ENCODE measurements around the gene SPR. TPM values are rescaled to one million over a fixed set of nuclear protein-coding genes. Genes with fewer than 3 reads are reported as not detected.

SPR gene
- total and polyA plus RNA-seq, 2 of the 13 experiments (the other 11 are each of a cell fraction or from before 2014, with no cell fraction given), result 34.0 to 96.0 TPM

GRCh38 chr2:72895759-72896281 is 8.6 kb downstream of the SPR start (continued):
- TF ChIP-seq ZBTB46 (CRISPR knock-in tag; IDR thresholded peaks at IDR 0.05; ENCODE audit: borderline replicate concordance), result no peak
- no peak for TF ChIP-seq ZNF775 (CRISPR knock-in tag; IDR thresholded peaks at IDR 0.05; ENCODE audit: borderline replicate concordance)
- TF ChIP-seq ZFP41 (CRISPR knock-in tag; IDR thresholded peaks at IDR 0.05; ENCODE audit: borderline replicate concordance), result no peak
- TF ChIP-seq ZFX (CRISPR knock-in tag; IDR thresholded peaks at IDR 0.05; ENCODE audit: low read depth), result peak; percentile 42; the same call in 1 of the 2 replicates
- TF ChIP-seq HDAC1 (CRISPR knock-in tag; IDR thresholded peaks at IDR 0.05), result no peak
- TF ChIP-seq GLMP (CRISPR knock-in tag; IDR thresholded peaks at IDR 0.05; ENCODE audit: borderline replicate concordance), result no peak
- TF ChIP-seq NCOR1 (IDR thresholded peaks at IDR 0.05; ENCODE audit: borderline replicate concordance, low read length), result no peak
- TF ChIP-seq MEF2D (CRISPR knock-in tag; IDR thresholded peaks at IDR 0.05), result no peak
- TF ChIP-seq ZSCAN30 (CRISPR knock-in tag; IDR thresholded peaks at IDR 0.05), result no peak
- no peak for TF ChIP-seq ZGPAT (CRISPR knock-in tag; IDR thresholded peaks at IDR 0.05)
- TF ChIP-seq NRL (CRISPR knock-in tag; IDR thresholded peaks at IDR 0.05; ENCODE audit: borderline replicate concordance), result 0 out of 2 replicates have a peak, but pooled peaks have one; percentile 64
- 0 out of 2 replicates have a peak, but pooled peaks have one; percentile 9 for TF ChIP-seq ZFY (CRISPR knock-in tag; IDR thresholded peaks at IDR 0.05)
- no peak for TF ChIP-seq CBX2 (IDR thresholded peaks at IDR 0.05; ENCODE audit: low read depth, low read length)
- peak; percentile 94; the same call in 1 of the 2 replicates for TF ChIP-seq CBX2 (CRISPR knock-in tag; IDR thresholded peaks at IDR 0.05; ENCODE audit: low read depth)
- TF ChIP-seq ZBTB1 (CRISPR knock-in tag; IDR thresholded peaks at IDR 0.05; ENCODE audit: borderline replicate concordance), result no peak
- no peak for TF ChIP-seq ZNF570 (CRISPR knock-in tag; IDR thresholded peaks at IDR 0.05; ENCODE audit: borderline replicate concordance)
- no peak for TF ChIP-seq ZNF318 (CRISPR knock-in tag; IDR thresholded peaks at IDR 0.05)
